ENCODE measurements around the gene PRSS33. TPM values are rescaled to one million over a fixed set of nuclear protein-coding genes. Genes with fewer than 3 reads are reported as not detected.

PRSS33 gene
- total and polyA plus RNA-seq, 2 of the 8 experiments (the other 6 are each of a cell fraction or from before 2014, with no cell fraction given): 0.09 TPM; not detected in 1

DNA sequence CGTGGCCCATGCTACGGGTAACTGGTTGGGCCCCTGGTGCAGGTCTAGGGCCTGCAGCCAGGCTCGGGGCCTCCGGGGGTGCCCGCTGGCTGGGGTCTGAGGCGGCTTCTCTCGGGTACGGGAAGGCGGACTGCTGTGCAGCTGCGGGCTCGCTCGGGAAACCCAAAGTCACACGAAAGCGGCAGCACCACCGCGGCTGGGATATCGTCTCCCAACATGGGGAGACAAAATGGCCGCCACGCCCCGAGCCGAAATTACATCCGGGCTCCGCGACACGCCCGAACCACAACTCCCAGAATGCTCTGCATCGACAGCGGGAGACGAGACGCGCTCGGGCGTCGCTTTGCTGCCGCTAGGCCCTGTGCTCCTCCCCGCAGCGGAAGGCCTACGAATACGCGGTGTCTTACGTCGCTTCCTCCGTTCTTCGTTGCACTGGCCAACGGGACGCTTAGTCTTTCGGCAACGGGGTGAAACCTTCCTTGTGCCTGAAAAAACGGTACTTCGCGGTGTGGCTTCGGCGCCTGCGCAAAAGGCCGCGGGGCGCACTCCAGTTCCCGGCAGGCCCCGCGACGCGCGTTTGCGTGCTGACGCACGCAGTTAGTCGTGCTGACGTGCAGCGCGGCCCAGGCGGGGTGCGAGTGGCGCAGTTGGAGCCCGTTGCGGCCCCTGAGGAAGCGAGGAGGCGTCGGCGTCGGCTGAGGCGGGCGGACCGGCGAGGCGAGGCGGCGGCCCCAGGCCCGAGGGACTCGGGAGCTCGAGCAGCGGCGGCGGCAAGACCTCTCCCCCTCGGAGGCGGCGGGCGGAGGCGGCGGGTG, 35.1 kb downstream of the PRSS33 start, which contains the start of gene SRRM2 (continued):
- TF ChIP-seq TEAD4 (IDR thresholded peaks at IDR 0.05; ENCODE audit: low read depth, low read length): peak; percentile 14; the same call in 1 of the 2 replicates
- TF ChIP-seq RFX5 (IDR thresholded peaks at IDR 0.05; ENCODE audit: borderline replicate concordance, low read depth, low read length): no peak
- TF ChIP-seq SAP30 (IDR thresholded peaks at IDR 0.05; ENCODE audit: insufficient read depth, insufficient replicate concordance, low read length): no peak
- no peak for TF ChIP-seq FOSL1 (IDR thresholded peaks at IDR 0.05; ENCODE audit: insufficient read depth, low read depth, low read length)
- TF ChIP-seq POLR2A (IDR thresholded peaks at IDR 0.05; ENCODE audit: control extremely low read depth in 1 of 2, low read depth in 2 of 2, low read length in 2 of 2): peak; percentile 85 to 95
- no peak; the same call in 1 of the 2 replicates for TF ChIP-seq SP4 (IDR thresholded peaks at IDR 0.05; ENCODE audit: low read length)
- TF ChIP-seq JUND (IDR thresholded peaks at IDR 0.05; ENCODE audit: low read length): peak; percentile 21
- peak; percentile 83 for TF ChIP-seq CREB1 (IDR thresholded peaks at IDR 0.05)
- TF ChIP-seq PHF8 (conservative IDR thresholded peaks at IDR 0.05; ENCODE audit: low read depth, low read length): peak; percentile 96
- no peak for TF ChIP-seq BCL11A (IDR thresholded peaks at IDR 0.05; ENCODE audit: low read depth in 2 of 2, low read length in 2 of 2)
- TF ChIP-seq ASH2L (IDR thresholded peaks at IDR 0.05; ENCODE audit: low read length): peak; percentile 10
- TF ChIP-seq SP1 (IDR thresholded peaks at IDR 0.05; ENCODE audit: low read depth, low read length): peak; percentile 47; the same call in 1 of the 2 replicates
- peak; percentile 23 for TF ChIP-seq NRF1 (IDR thresholded peaks at IDR 0.05; ENCODE audit: low read depth, low read length)
- no peak for TF ChIP-seq NANOG (IDR thresholded peaks at IDR 0.05; ENCODE audit: insufficient read depth, low read depth, low read length, poor library complexity, severe bottlenecking)
- TF ChIP-seq TAF1 (IDR thresholded peaks at IDR 0.05; ENCODE audit: low read depth, low read length): peak; percentile 86
- TF ChIP-seq RNF2 (IDR thresholded peaks at IDR 0.05; ENCODE audit: borderline replicate concordance, low read depth, low read length, missing control alignments, poor library complexity, severe bottlenecking): no peak
- TF ChIP-seq RBBP5 (IDR thresholded peaks at IDR 0.05; ENCODE audit: borderline replicate concordance, low read depth, low read length): peak; percentile 76; the same call in 1 of the 2 replicates
- no peak for TF ChIP-seq POU5F1 (IDR thresholded peaks at IDR 0.05; ENCODE audit: low read depth, low read length)
- TF ChIP-seq EP300 (IDR thresholded peaks at IDR 0.05; ENCODE audit: borderline replicate concordance in 1 of 2, low read depth in 2 of 2, low read length in 2 of 2): no peak
- TF ChIP-seq POLR2AphosphoS5 (IDR thresholded peaks at IDR 0.05; ENCODE audit: low read depth, low read length): peak; percentile 86
- TF ChIP-seq RAD21 (IDR thresholded peaks at IDR 0.05 in 1 of 2, conservative IDR thresholded peaks at IDR 0.05 in 1 of 2; ENCODE audit: low read depth in 2 of 2, low read length in 2 of 2): no peak
- no peak for TF ChIP-seq SIRT6 (IDR thresholded peaks at IDR 0.05; ENCODE audit: low read length)
- TF ChIP-seq CEBPB (IDR thresholded peaks at IDR 0.05; ENCODE audit: low read depth, low read length): no peak
- TF ChIP-seq, protein P1, sequence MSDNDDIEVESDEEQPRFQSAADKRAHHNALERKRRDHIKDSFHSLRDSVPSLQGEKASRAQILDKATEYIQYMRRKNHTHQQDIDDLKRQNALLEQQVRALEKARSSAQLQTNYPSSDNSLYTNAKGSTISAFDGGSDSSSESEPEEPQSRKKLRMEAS (IDR thresholded peaks at IDR 0.05): peak; percentile 46
- TF ChIP-seq MAFK (IDR thresholded peaks at IDR 0.05; ENCODE audit: low read depth, low read length): no peak
